Esophagus squamous epithelium (tissue), 5 donors: ENCODE measurements around the gene PRDM10. TPM values are rescaled to one million over a fixed set of nuclear protein-coding genes. Genes with fewer than 3 reads are reported as not detected.

ENCODE experiments used
- DNase-seq: peaks from one replicate; lab custom pipeline; 2025; lab: John Stamatoyannopoulos, UW
- H3K27ac ChIP-seq, 4 donors: fragments of 200-600 bp; sonication (generic); one replicate each; pipeline ENCODE4 v1.5.1; 2016 to 2019; ENCODE audit warnings: mild to moderate bottlenecking in 1 of 4
- H3K27me3 ChIP-seq, 4 donors: fragments of 200-600 bp; sonication (generic); 1 replicate in 3 of 4; 2 replicates in 1 of 4; pipeline versions ENCODE4 v1.5.1 to v1.6.0; 2017 to 2021; ENCODE audit warnings: antibody characterized with exemption in 1 of 4
- H3K36me3 ChIP-seq, 3 donors: fragments of 200-600 bp; sonication (generic); one replicate each; pipeline ENCODE4 v1.5.1; 2016 to 2019
- H3K4me1 ChIP-seq, 3 donors: fragments of 200-600 bp; sonication (generic); one replicate each; pipeline ENCODE4 v1.5.1; 2017 to 2019
- H3K4me3 ChIP-seq, 4 donors: fragments of 200-600 bp; sonication (generic); 1 replicate in 3 of 4; 2 replicates in 1 of 4; pipeline ENCODE4 v1.5.1; 2016 to 2019; ENCODE audit warnings: mild to moderate bottlenecking in 2 of 4, moderate library complexity in 1 of 4
- H3K9me3 ChIP-seq, 3 donors: fragments of 200-600 bp; sonication (generic); one replicate each; pipeline ENCODE4 v1.5.1; 2016 to 2019
- CTCF ChIP-seq, 6 experiments: fragments of 450-650 bp in 4 of 6; fragments of 200-600 bp in 2 of 6; sonication (generic) in 2 of 6; IDR thresholded peaks; one replicate each; pipeline ENCODE4 v1.5.1; 2016 to 2019; ENCODE audit warnings: antibody characterized with exemption in 6 of 6, mild to moderate bottlenecking in 4 of 6, moderate library complexity in 4 of 6
- POLR2A ChIP-seq, 4 donors: fragments of 450-650 bp; IDR thresholded peaks; one replicate each; pipeline ENCODE4 v1.6.1; 2017; ENCODE audit warnings: antibody characterized with exemption in 4 of 4, mild to moderate bottlenecking in 4 of 4, moderate library complexity in 3 of 4
- WGBS, 2 donors: methylation state at CpG; one replicate each; pipeline ENCODE4 v1.1.5; 2018; 5-methylcytosine and 5-hydroxymethylcytosine counted together
- intact Hi-C: fragments of 100-400 bp; cut with DNase I; formaldehyde crosslinking; loops from one replicate; pipeline ENCODE4 v1.15.0; 2022
- total RNA-seq, 4 donors: library from RNA; depleted of rRNA; stranded (reverse); fragments of >200 nt; gene quantifications; one replicate each; pipeline ENCODE4 v1.1.0, GENCODE V29; 2016
- donor health status: DM: yes; HTN: yes; CAD: no.

The PRDM10 gene
- total RNA-seq, 4 donors from 2014 or later, result 7.3 to 11.2 (median 7.7) TPM

DNA sequence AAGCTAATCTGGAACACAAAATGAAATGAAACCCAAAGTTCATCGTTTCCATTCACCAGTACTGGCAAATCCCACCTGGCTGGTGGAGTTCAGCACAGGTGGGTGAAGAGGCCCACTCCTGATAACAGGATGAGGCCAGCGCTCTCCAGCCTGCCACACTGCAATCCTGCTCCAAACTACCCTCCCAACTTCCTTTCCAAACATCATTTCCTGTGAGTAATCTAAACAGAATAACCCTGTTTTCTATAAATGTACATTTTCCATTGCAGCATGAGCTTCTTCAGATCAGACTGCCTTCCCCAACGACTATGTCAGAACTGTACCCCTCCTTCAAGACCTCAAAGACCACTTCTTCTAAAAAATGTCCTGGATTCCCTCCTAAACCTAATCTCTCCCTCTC lies 91.3 kb downstream of the PRDM10 start:
- no peaks in the 10 kb centered on the region for H3K27me3 ChIP-seq
- WGBS, 2 donors, result 44 to 64% methylated on average over 3 of the region's 3 CpGs
- H3K36me3 ChIP-seq, result peaks cover 14 to 100% (median 17%) of the 10 kb centered on the region in 3 donors
- no peak overlapping the region for H3K4me3 ChIP-seq
- no peak for DNase-seq
- H3K9me3 ChIP-seq, result no peaks in the 10 kb centered on the region
- no peak for TF ChIP-seq CTCF (IDR thresholded peaks at IDR 0.05)
- TF ChIP-seq POLR2A (IDR thresholded peaks at IDR 0.05), result no peak
- intact Hi-C loops, result no loop called here
- H3K4me1 ChIP-seq, result no peaks in the 10 kb centered on the region
- no peak overlapping the region for H3K27ac ChIP-seq

- peaks cover 11 to 100% (median 12%) of the 10 kb centered on the region in 3 donors for H3K36me3 ChIP-seq
- no peaks in the 10 kb centered on the region for H3K4me1 ChIP-seq
- no peak overlapping the region for H3K4me3 ChIP-seq
- DNase-seq, result no peak
- no peaks in the 10 kb centered on the region for H3K9me3 ChIP-seq
- intact Hi-C loops, result no loop called here
- H3K27ac ChIP-seq, result no peak overlapping the region
- 90 to 92% methylated on average over 6 to 7 of the region's 7 CpGs for WGBS, 2 donors
- TF ChIP-seq CTCF (IDR thresholded peaks at IDR 0.05) (no peak), POLR2A (IDR thresholded peaks at IDR 0.05) (no peak)
- H3K27me3 ChIP-seq, result no peaks in the 10 kb centered on the region
These were observed 92.3 kb downstream of the PRDM10 start for GRCh38 chr11:129910360-129910759.

GRCh38 chr11:129905402-129905801 lies 97.2 kb downstream of the PRDM10 start:
- Histone ChIP-seq H3K27ac (no peak overlapping the region), H3K4me3 (no peak overlapping the region), H3K27me3 (no peaks in the 10 kb centered on the region), H3K9me3 (no peaks in the 10 kb centered on the region), H3K36me3 (peaks cover 6 to 95% (median 9%) of the 10 kb centered on the region in 3 donors), H3K4me1 (no peaks in the 10 kb centered on the region)
- intact Hi-C loops, result no loop called here
- TF ChIP-seq POLR2A (IDR thresholded peaks at IDR 0.05), result no peak
- no peak for TF ChIP-seq CTCF (IDR thresholded peaks at IDR 0.05)
- WGBS, 2 donors, result 90 to 92% methylated on average over 7 to 8 of the region's 8 CpGs
- no peak for DNase-seq

- Histone ChIP-seq H3K27me3 (no peaks in the 10 kb centered on the region), H3K9me3 (no peaks in the 10 kb centered on the region), H3K36me3 (peaks cover 0 to 41% (median 9%) of the 10 kb centered on the region in 3 donors), H3K27ac (peak overlapping the region; percentile 81 to 93 (median 92)), H3K4me1 (peaks cover 4 to 20% (median 10%) of the 10 kb centered on the region in 3 donors), H3K4me3 (peak overlapping the region; percentile 83 to 100 (median 94))
- intact Hi-C loops, result no loop called here
- no peak for DNase-seq
- WGBS, 2 donors, result 52 to 63% methylated on average over 9 of the region's 9 CpGs
- TF ChIP-seq CTCF (IDR thresholded peaks at IDR 0.05) (no peak), POLR2A (IDR thresholded peaks at IDR 0.05) (no peak)
These were observed 106.6 kb downstream of the PRDM10 start for GRCh38 chr11:129896062-129896461.

GRCh38 chr11:129895126-129896041 lies 107.3 kb downstream of the PRDM10 start, which contains the start of gene NFRKB:
NFRKB (minus strand) TSS chr11:129895578; CDS start chr11:129892849, 2,729 bp downstream.
- peak within 1 kb of the TSS; percentile 81 to 93 (median 92) for H3K27ac ChIP-seq
- WGBS, 2 donors, result 1 to 2% methylated on average over 11 to 15 of the region's 77 CpGs
- H3K4me3 ChIP-seq, result peak within 1 kb of the TSS; percentile 83 to 100 (median 94)
- TF ChIP-seq POLR2A (IDR thresholded peaks at IDR 0.05) (peak in 3 of 4 donors; percentile 20 to 80 (median 63)), CTCF (IDR thresholded peaks at IDR 0.05) (no peak)
- intact Hi-C loops, result no loop called here
- DNase-seq, result peak; percentile 18
- H3K4me1 ChIP-seq, result peaks cover 4 to 20% (median 10%) of the 10 kb centered on the region in 3 donors
- peaks cover 0 to 43% (median 14%) of the 10 kb centered on the region in 3 donors for H3K36me3 ChIP-seq
- no peaks in the 10 kb centered on the region for H3K9me3 ChIP-seq
- no peaks in the 10 kb centered on the region for H3K27me3 ChIP-seq
